K562 (cell line): ENCODE data around the gene UBN1. TPM values are rescaled to one million over a fixed set of nuclear protein-coding genes. Genes with fewer than 3 reads are reported as not detected.

ENCODE experiments used
- ATAC-seq: fragments of 200-7000 bp; cut with Tn5 transposase; 3 replicates; pipeline ENCODE4 v1.9.1; 2020; ENCODE audit warnings: moderate library complexity
- BruUV-seq: library from RNA; stranded (reverse); fragments of 400-500 nt; replicated peaks from 2 replicates; lab custom pipeline; 2021; lab: Mats Ljungman, UMichigan
- CTCF ChIA-PET: fragments of 300-600 bp; formaldehyde crosslinking; extraction: SDS; loops from one replicate; lab custom pipeline; 2021; ENCODE audit warnings: low intra/inter-chr PET ratio; lab: Yijun Ruan, JAX
- POLR2A ChIA-PET: fragments of 300-600, 350-650 bp; sonication (Branson Sonifier 250); formaldehyde crosslinking; extraction: SDS; loops from one replicate; lab custom pipeline; 2021; ENCODE audit warnings: antibody characterized with exemption, inconsistent platforms; lab: Yijun Ruan, JAX
- DNase-seq, 4 experiments: peaks; one replicate each; pipeline versions ENCODE4 v3.0.0 to v3.0.0-alpha.2; 2011 to 2018; ENCODE audit warnings: low spot score in 3 of 4, mixed read lengths in 3 of 4; ENCODE audit errors: extremely low read depth in 1 of 4
- FAIRE-seq: peaks from 2 replicates; lab custom pipeline; 2011; peaks lifted over from hg19 to GRCh38; lab: Jason Lieb, UNC
- H2AFZ ChIP-seq: 2 replicates; pipeline ENCODE4 v1.6.0; 2011; ENCODE audit warnings: low read depth, low read length, control low read depth, inconsistent platforms
- H3K27ac ChIP-seq: fragments of 200-600 bp; 3 replicates; pipeline ENCODE4 v1.8.0; 2011; ENCODE audit warnings: low read depth, mild to moderate bottlenecking, control low read depth, inconsistent platforms, low read length, moderate library complexity, mixed read lengths; ENCODE audit errors: extremely low read depth
- H3K27me3 ChIP-seq, 2 experiments: fragments of 300-600 bp in 1 of 2; 2 replicates in 1 of 2; 3 replicates in 1 of 2; pipeline versions ENCODE4 v1.6.0 to v1.8.0; 2011; ENCODE audit warnings: inconsistent platforms in 2 of 2, low read length in 2 of 2, mild to moderate bottlenecking in 1 of 2, mixed read lengths in 1 of 2, moderate library complexity in 1 of 2; ENCODE audit not compliant: control insufficient read depth in 2 of 2, insufficient read depth in 2 of 2
- H3K36me3 ChIP-seq: fragments of 300-600 bp; 3 replicates; pipeline ENCODE4 v1.8.0; 2011; ENCODE audit warnings: mild to moderate bottlenecking, low read length, inconsistent platforms; ENCODE audit not compliant: control insufficient read depth, insufficient read depth
- H3K4me1 ChIP-seq, 2 experiments: fragments of 200-600 bp in 1 of 2; replicated peaks in 1 of 2; 2 replicates in 1 of 2; 3 replicates in 1 of 2; pipeline versions ENCODE4 v1.5.1 to v1.8.0; 2011; ENCODE audit warnings: inconsistent platforms in 2 of 2, low read length in 2 of 2, mild to moderate bottlenecking in 1 of 2, mixed read lengths in 1 of 2, moderate library complexity in 1 of 2; ENCODE audit not compliant: control insufficient read depth in 2 of 2, insufficient read depth in 2 of 2
- H3K4me2 ChIP-seq: 2 replicates; pipeline ENCODE4 v1.6.1; 2011; ENCODE audit warnings: low read length, control low read depth, inconsistent platforms, mixed read lengths; ENCODE audit not compliant: insufficient read depth
- H3K4me3 ChIP-seq: fragments of 200-600 bp; sonication (generic), shearing (Covaris generic); 2 replicates; pipeline ENCODE4 v1.5.1; 2016; ENCODE audit warnings: control low read depth, inconsistent platforms
- H3K79me2 ChIP-seq: fragments of 200-600 bp; 3 replicates; pipeline ENCODE4 v1.8.0; 2011; ENCODE audit warnings: low read length, inconsistent platforms; ENCODE audit not compliant: control insufficient read depth, insufficient read depth
- H3K9ac ChIP-seq, 2 experiments: 2 replicates each; pipeline versions ENCODE4 v1.6.0 to v1.6.1; 2011; ENCODE audit warnings: low read depth in 2 of 2, low read length in 2 of 2, control low read depth in 1 of 2, inconsistent platforms in 1 of 2, mild to moderate bottlenecking in 1 of 2, mixed read lengths in 1 of 2; ENCODE audit not compliant: insufficient read depth in 1 of 2
- H3K9me1 ChIP-seq: one replicate; pipeline ENCODE4 v1.6.0; 2011; ENCODE audit warnings: inconsistent platforms, mild to moderate bottlenecking, low read length, moderate library complexity; ENCODE audit not compliant: control insufficient read depth, insufficient read depth
- H3K9me3 ChIP-seq: replicated peaks from 2 replicates; pipeline ENCODE4 v1.5.1; 2011; ENCODE audit warnings: low read depth, low read length, inconsistent platforms; ENCODE audit not compliant: control insufficient read depth, insufficient read depth
- H4K20me1 ChIP-seq: replicated peaks from 2 replicates; pipeline ENCODE4 v1.6.1; 2011; ENCODE audit warnings: low read length, inconsistent platforms, mixed read lengths; ENCODE audit not compliant: control insufficient read depth, insufficient read depth
- ADNP ChIP-seq: fragments of 200-800 bp; sonication (Bioruptor generic); IDR thresholded peaks from 2 replicates; pipeline ENCODE4 v1.6.1; 2016; ENCODE audit warnings: missing genetic modification characterization, missing compliant biosample characterization
- BCOR ChIP-seq: fragments of 450-650 bp; IDR thresholded peaks from 2 replicates; pipeline ENCODE4 v1.6.1; 2016
- KDM1A ChIP-seq, 2 experiments: fragments of 450-650 bp; IDR thresholded peaks; 2 replicates each; pipeline ENCODE4 v1.6.1; 2016; ENCODE audit warnings: mild to moderate bottlenecking in 2 of 2
- RBM25 ChIP-seq: fragments of 200-400 bp; formaldehyde crosslinking; IDR thresholded peaks from 2 replicates; pipeline ENCODE4 v1.6.1; 2018; ENCODE audit warnings: low read length, low read depth, moderate library complexity; ENCODE audit not compliant: severe bottlenecking
- RCOR1 ChIP-seq, 2 experiments: IDR thresholded peaks; 2 replicates each; pipeline ENCODE4 v1.6.1; 2012; ENCODE audit warnings: low read depth in 2 of 2, low read length in 2 of 2, borderline replicate concordance in 1 of 2, improper control_type of control experiment in 1 of 2
- ZNF695 ChIP-seq: fragments of 450-650 bp; formaldehyde crosslinking; IDR thresholded peaks from 2 replicates; pipeline ENCODE4 v1.4.0; 2020; ENCODE audit warnings: mild to moderate bottlenecking, moderate library complexity
- WGBS: fragments of 100-300 bp; shearing (Covaris generic); methylation state at CpG from one replicate; pipeline ENCODE4 v1.1.6; 2016; ENCODE audit warnings: low coverage, mixed read lengths; ENCODE audit not compliant: insufficient coverage; ENCODE audit errors: missing lambda C conversion rate; 5-methylcytosine and 5-hydroxymethylcytosine counted together
- in situ Hi-C: fragments of 300-500 bp; cut with MboI; formaldehyde crosslinking; loops from 4 replicates; pipeline ENCODE4 v1.15.0; 2018; ENCODE audit warnings: inconsistent platforms, mixed read lengths
- intact Hi-C: fragments of 100-400 bp; cut with micrococcal nuclease; formaldehyde crosslinking; loops from 2 replicates; pipeline ENCODE4 v1.14.2; 2022
- polyA plus RNA-seq, 8 experiments: library from polyadenylated mRNA; depleted of rRNA in 4 of 8; stranded (reverse) in 5 of 8; unstranded in 3 of 8; fragments of >200 nt; fragmentation: Nextera tagmentation in 2 of 8; fragmentation: Illumina TruSeq in 1 of 8; extraction: Ambion mirVana in 2 of 8; extraction: Trizol in 1 of 8; gene quantifications; 2 replicates each; pipeline versions ENCODE4 v1.2.1 to v1.2.3, GENCODE V29; 2011 to 2014; ENCODE audit warnings: inconsistent platforms in 1 of 8, missing spikeins in 1 of 8
- total RNA-seq, 7 experiments: library from RNA; depleted of rRNA in 6 of 7; stranded (reverse); fragments of >200 nt in 6 of 7; fragmentation: Illumina TruSeq in 2 of 7; extraction: Trizol in 2 of 7; gene quantifications; 2 replicates each; pipeline versions ENCODE4 v1.2.1 to v1.2.3, GENCODE V29; 2011 to 2021; ENCODE audit warnings: low replicate concordance in 1 of 7
- TF ChIP-seq, protein P1 (sequence below), 2 experiments: fragments of 450-650 bp in 1 of 2; sonication (generic) in 1 of 2; formaldehyde crosslinking in 1 of 2; IDR thresholded peaks; 2 replicates each; pipeline versions ENCODE4 v1.7.1 to v1.9.0; 2016 to 2022; ENCODE audit warnings: inconsistent platforms in 1 of 2, mild to moderate bottlenecking in 1 of 2, missing genetic modification reagents in 1 of 2

Gene UBN1
- total and polyA plus RNA-seq, 9 of the 15 experiments (the other 6 are each of a cell fraction or from before 2014, with no cell fraction given), result 1.5 to 45.7 (median 20.6) TPM

DNA sequence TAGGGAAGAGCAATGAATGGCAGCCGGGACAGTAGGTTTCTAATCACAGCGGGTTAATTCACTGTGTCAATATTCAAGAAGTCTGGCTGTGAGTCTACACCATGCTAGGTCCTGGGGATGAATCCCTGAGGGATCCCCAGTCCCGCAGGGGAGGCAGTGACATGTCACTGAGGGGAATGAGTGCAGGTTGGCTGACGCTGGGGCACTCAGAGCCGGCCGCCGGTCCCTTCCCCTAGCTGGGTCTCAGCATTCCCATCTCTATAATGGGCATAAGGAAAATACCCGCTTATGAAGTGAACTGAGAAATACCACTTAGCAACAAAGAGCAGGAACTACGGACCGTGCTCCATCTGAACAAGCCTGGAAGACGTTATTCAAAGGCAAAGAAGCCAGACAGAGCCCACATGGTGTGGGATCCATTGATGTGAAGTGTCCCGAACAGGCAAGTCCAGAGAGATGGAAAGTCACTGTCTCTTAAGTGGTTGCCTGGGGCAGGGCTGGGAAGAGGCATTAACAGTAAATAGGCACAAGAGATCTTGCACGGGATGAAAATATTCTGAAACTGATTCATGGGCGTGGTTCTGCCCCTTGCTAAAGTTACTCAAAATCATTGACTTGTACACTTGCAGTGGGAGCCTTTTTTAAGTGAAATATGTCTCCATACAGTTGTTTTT lies 57.8 kb downstream of the UBN1 start:
- Histone ChIP-seq H3K79me2 (no peaks in the 10 kb centered on the region), H3K36me3 (no peaks in the 10 kb centered on the region), H3K9ac (no peak overlapping the region), H2AFZ (no peak overlapping the region), H3K27me3 (peaks cover 29 to 61% of the 10 kb centered on the region in 2 experiments; a peak in 4 of 5 replicates), H4K20me1 (no peaks in the 10 kb centered on the region), H3K4me1 (peaks cover 0 to 11% of the 10 kb centered on the region in 2 experiments; a peak in 2 of 5 replicates), H3K9me3 (no peaks in the 10 kb centered on the region), H3K4me2 (no peak overlapping the region), H3K27ac (no peak overlapping the region), H3K9me1 (no peaks in the 10 kb centered on the region), H3K4me3 (no peak overlapping the region)
- intact Hi-C loops, result no loop called here
- no peak for TF ChIP-seq ZNF695 (CRISPR knock-in tag)
- TF ChIP-seq ADNP (tag), result peak; percentile 61; the same call in 1 of the 2 replicates
- TF ChIP-seq, protein P1, sequence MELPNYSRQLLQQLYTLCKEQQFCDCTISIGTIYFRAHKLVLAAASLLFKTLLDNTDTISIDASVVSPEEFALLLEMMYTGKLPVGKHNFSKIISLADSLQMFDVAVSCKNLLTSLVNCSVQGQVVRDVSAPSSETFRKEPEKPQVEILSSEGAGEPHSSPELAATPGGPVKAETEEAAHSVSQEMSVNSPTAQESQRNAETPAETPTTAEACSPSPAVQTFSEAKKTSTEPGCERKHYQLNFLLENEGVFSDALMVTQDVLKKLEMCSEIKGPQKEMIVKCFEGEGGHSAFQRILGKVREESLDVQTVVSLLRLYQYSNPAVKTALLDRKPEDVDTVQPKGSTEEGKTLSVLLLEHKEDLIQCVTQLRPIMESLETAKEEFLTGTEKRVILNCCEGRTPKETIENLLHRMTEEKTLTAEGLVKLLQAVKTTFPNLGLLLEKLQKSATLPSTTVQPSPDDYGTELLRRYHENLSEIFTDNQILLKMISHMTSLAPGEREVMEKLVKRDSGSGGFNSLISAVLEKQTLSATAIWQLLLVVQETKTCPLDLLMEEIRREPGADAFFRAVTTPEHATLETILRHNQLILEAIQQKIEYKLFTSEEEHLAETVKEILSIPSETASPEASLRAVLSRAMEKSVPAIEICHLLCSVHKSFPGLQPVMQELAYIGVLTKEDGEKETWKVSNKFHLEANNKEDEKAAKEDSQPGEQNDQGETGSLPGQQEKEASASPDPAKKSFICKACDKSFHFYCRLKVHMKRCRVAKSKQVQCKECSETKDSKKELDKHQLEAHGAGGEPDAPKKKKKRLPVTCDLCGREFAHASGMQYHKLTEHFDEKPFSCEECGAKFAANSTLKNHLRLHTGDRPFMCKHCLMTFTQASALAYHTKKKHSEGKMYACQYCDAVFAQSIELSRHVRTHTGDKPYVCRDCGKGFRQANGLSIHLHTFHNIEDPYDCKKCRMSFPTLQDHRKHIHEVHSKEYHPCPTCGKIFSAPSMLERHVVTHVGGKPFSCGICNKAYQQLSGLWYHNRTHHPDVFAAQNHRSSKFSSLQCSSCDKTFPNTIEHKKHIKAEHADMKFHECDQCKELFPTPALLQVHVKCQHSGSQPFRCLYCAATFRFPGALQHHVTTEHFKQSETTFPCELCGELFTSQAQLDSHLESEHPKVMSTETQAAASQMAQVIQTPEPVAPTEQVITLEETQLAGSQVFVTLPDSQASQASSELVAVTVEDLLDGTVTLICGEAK (IDR thresholded peaks at IDR 0.05), result no peak
- TF ChIP-seq, protein P1 (CRISPR knock-in tag; IDR thresholded peaks at IDR 0.05), result no peak
- TF ChIP-seq KDM1A (IDR thresholded peaks at IDR 0.05), result peak in 1 of 2 experiments; percentile 35; a peak in 1 of 4 replicates
- 0 out of 2 replicates have a peak, but pooled peaks have one; percentile 42 for TF ChIP-seq BCOR
- 0 out of 4 replicates have a peak, but pooled peaks of 1 of the 2 experiments have one; percentile 26 for TF ChIP-seq RCOR1 (IDR thresholded peaks at IDR 0.05; ENCODE audit: borderline replicate concordance in 1 of 2, low read depth in 2 of 2, low read length in 2 of 2)
- TF ChIP-seq RBM25, result peak; percentile 65
- ChIA-PET POLR2A (interaction anchor here (0.6 to 1.6 kb wide), 3 partner anchors 11 to 18 kb away, joined by 3 to 6 read pairs (median 3); no protein-coding TSS in a partner anchor), CTCF (no interaction called here)
- in situ Hi-C loops, result no loop called here
- DNase-seq, result no peak
- no TSS peak for BruUV-seq
- ATAC-seq, result no peak
- WGBS, result 5% methylated on average over 14 of the region's 14 CpGs
- FAIRE-seq, result no peak
